Measurements from ENCODE around the gene OSBPL7. TPM values are rescaled to one million over a fixed set of nuclear protein-coding genes. Genes with fewer than 3 reads are reported as not detected.

The OSBPL7 gene
- total and polyA plus RNA-seq, 2 experiments from 2014 or later: 12.1 to 20.5 TPM

- H3K4me3 ChIP-seq: no peak overlapping the region
- no peaks in the 10 kb centered on the region for H3K4me1 ChIP-seq (ENCODE audit: low read depth)
- H3K36me3 ChIP-seq: no peaks in the 10 kb centered on the region
- H3K27ac ChIP-seq: no peak overlapping the region
- H3K9me3 ChIP-seq (ENCODE audit: low read depth): no peaks in the 10 kb centered on the region
- DNase-seq (ENCODE audit: low read depth in 1 of 2, low spot score in 1 of 2): no peak
- H3K27me3 ChIP-seq: peaks cover 81% of the 10 kb centered on the region
- TF ChIP-seq CTCF (IDR thresholded peaks at IDR 0.05; ENCODE audit: low read depth, low read length): no peak
These were observed 29.1 kb downstream of the OSBPL7 start for GRCh38 chr17:47792457-47792856.

GRCh38 chr17:47791025-47791424, 30.6 kb downstream of the OSBPL7 start:
- no peaks in the 10 kb centered on the region for H3K4me1 ChIP-seq (ENCODE audit: low read depth)
- TF ChIP-seq CTCF (IDR thresholded peaks at IDR 0.05; ENCODE audit: low read depth, low read length): no peak
- H3K4me3 ChIP-seq: no peak overlapping the region
- no peaks in the 10 kb centered on the region for H3K36me3 ChIP-seq
- H3K27ac ChIP-seq: no peak overlapping the region
- no peak for DNase-seq (ENCODE audit: low read depth in 1 of 2, low spot score in 1 of 2)
- H3K27me3 ChIP-seq: peaks cover 90% of the 10 kb centered on the region
- no peaks in the 10 kb centered on the region for H3K9me3 ChIP-seq (ENCODE audit: low read depth)

- no peaks in the 10 kb centered on the region for H3K36me3 ChIP-seq
- peak overlapping the region; percentile 17 for H3K4me3 ChIP-seq
- H3K4me1 ChIP-seq (ENCODE audit: low read depth): no peaks in the 10 kb centered on the region
- no peaks in the 10 kb centered on the region for H3K9me3 ChIP-seq (ENCODE audit: low read depth)
- TF ChIP-seq CTCF (IDR thresholded peaks at IDR 0.05; ENCODE audit: low read depth, low read length): peak; percentile 57
- DNase-seq (ENCODE audit: low read depth in 1 of 2, low spot score in 1 of 2): peak; percentile 60 to 75
- no peak overlapping the region for H3K27ac ChIP-seq
- peaks cover 81% of the 10 kb centered on the region for H3K27me3 ChIP-seq
These were observed 31.7 kb downstream of the OSBPL7 start for GRCh38 chr17:47789611-47790561.

- peaks cover 45% of the 10 kb centered on the region for H3K27me3 ChIP-seq
- no peak overlapping the region for H3K4me3 ChIP-seq
- H3K36me3 ChIP-seq: no peaks in the 10 kb centered on the region
- no peaks in the 10 kb centered on the region for H3K9me3 ChIP-seq (ENCODE audit: low read depth)
- DNase-seq (ENCODE audit: low read depth in 1 of 2, low spot score in 1 of 2): peak; percentile 55 to 85
- no peaks in the 10 kb centered on the region for H3K4me1 ChIP-seq (ENCODE audit: low read depth)
- H3K27ac ChIP-seq: no peak overlapping the region
- TF ChIP-seq CTCF (IDR thresholded peaks at IDR 0.05; ENCODE audit: low read depth, low read length): no peak
These were observed 36.0 kb downstream of the OSBPL7 start for GRCh38 chr17:47785538-47786123.

GRCh38 chr17:47781397-47781796, 40.2 kb downstream of the OSBPL7 start:
- Histone ChIP-seq H3K4me1 (ENCODE audit: low read depth) (no peaks in the 10 kb centered on the region), H3K4me3 (no peak overlapping the region), H3K27ac (no peak overlapping the region), H3K27me3 (peaks cover 7% of the 10 kb centered on the region), H3K36me3 (no peaks in the 10 kb centered on the region), H3K9me3 (ENCODE audit: low read depth) (no peaks in the 10 kb centered on the region)
- no peak for TF ChIP-seq CTCF (IDR thresholded peaks at IDR 0.05; ENCODE audit: low read depth, low read length)
- no peak for DNase-seq (ENCODE audit: low read depth in 1 of 2, low spot score in 1 of 2)
